Prostate gland (tissue), 2 donors: Measurements from ENCODE around the gene POU2F1. TPM values are rescaled to one million over a fixed set of nuclear protein-coding genes. Genes with fewer than 3 reads are reported as not detected.

Experiments used
- DNase-seq: peaks from one replicate; pipeline ENCODE4 v3.0.0-alpha.2; 2019; ENCODE audit warnings: low spot score
- H3K27ac ChIP-seq, 2 donors: fragments of 200-600 bp; sonication (generic); 2 replicates each; pipeline ENCODE4 v1.5.1; 2017 to 2019
- H3K27me3 ChIP-seq: fragments of 200-600 bp; sonication (generic); replicated peaks from 2 replicates; pipeline ENCODE4 v1.5.1; 2019; ENCODE audit not compliant: insufficient read depth
- H3K36me3 ChIP-seq, 2 donors: fragments of 200-600 bp; sonication (generic); 1 replicate in 1 of 2; 2 replicates in 1 of 2; pipeline versions ENCODE4 v1.5.1 to v1.8.1; 2017 to 2019
- H3K4me1 ChIP-seq: fragments of 200-600 bp; sonication (generic); replicated peaks from 2 replicates; pipeline ENCODE4 v1.5.1; 2019
- H3K4me3 ChIP-seq, 2 donors: fragments of 200-600 bp; sonication (generic); 2 replicates each; pipeline ENCODE4 v1.5.1; 2017 to 2019
- H3K9me3 ChIP-seq: fragments of 200-600 bp; sonication (generic); 2 replicates; pipeline ENCODE4 v1.5.1; 2017
- CTCF ChIP-seq, 4 experiments: fragments of 200-600 bp in 2 of 4; fragments of 450-650 bp in 2 of 4; sonication (generic) in 2 of 4; IDR thresholded peaks; 1 replicate in 3 of 4; 2 replicates in 1 of 4; pipeline ENCODE4 v1.5.1; 2016 to 2019; ENCODE audit warnings: antibody characterized with exemption in 4 of 4, mild to moderate bottlenecking in 2 of 4, moderate library complexity in 2 of 4
- POLR2A ChIP-seq: fragments of 450-650 bp; IDR thresholded peaks from one replicate; pipeline ENCODE4 v1.6.1; 2016; ENCODE audit warnings: antibody characterized with exemption, mild to moderate bottlenecking
- POLR2AphosphoS5 ChIP-seq: sonication (generic); formaldehyde crosslinking; IDR thresholded peaks from one replicate; pipeline ENCODE4 v1.6.1; 2017; ENCODE audit warnings: antibody characterized with exemption
- WGBS: methylation state at CpG from one replicate; pipeline ENCODE4 v1.1.5; 2018; 5-methylcytosine and 5-hydroxymethylcytosine counted together
- intact Hi-C: fragments of 100-400 bp; cut with DNase I; formaldehyde crosslinking; loops from one replicate; pipeline ENCODE4 v1.14.2; 2022
- total RNA-seq, 2 donors: library from RNA; depleted of rRNA; stranded (reverse); fragments of >200 nt; gene quantifications; one replicate each; pipeline ENCODE4 v1.1.0, GENCODE V29; 2016

Gene POU2F1
- total RNA-seq, 2 donors from 2014 or later: 10.9 to 26.6 TPM

- TF ChIP-seq CTCF (IDR thresholded peaks at IDR 0.05) (no peak), POLR2AphosphoS5 (no peak), POLR2A (no peak)
- intact Hi-C loops: no loop called here
- Histone ChIP-seq H3K9me3 (no peaks in the 10 kb centered on the region), H3K4me3 (no peak overlapping the region), H3K27me3 (no peaks in the 10 kb centered on the region), H3K36me3 (no peaks in the 10 kb centered on the region), H3K27ac (no peak overlapping the region), H3K4me1 (no peaks in the 10 kb centered on the region)
- 77% methylated on average over 6 of the region's 6 CpGs for WGBS
- DNase-seq: no peak
Measured at GRCh38 chr1:167463875-167464575, 243.3 kb downstream of the POU2F1 start.

GRCh38 chr1:167465018-167465417 lies 244.3 kb downstream of the POU2F1 start:
- Histone ChIP-seq H3K27me3 (no peaks in the 10 kb centered on the region), H3K4me3 (no peak overlapping the region), H3K4me1 (no peaks in the 10 kb centered on the region), H3K27ac (no peak overlapping the region), H3K36me3 (no peaks in the 10 kb centered on the region), H3K9me3 (no peaks in the 10 kb centered on the region)
- intact Hi-C loops: no loop called here
- 98% methylated on average over 2 of the region's 2 CpGs for WGBS
- TF ChIP-seq CTCF (IDR thresholded peaks at IDR 0.05) (no peak), POLR2A (no peak), POLR2AphosphoS5 (no peak)
- no peak for DNase-seq

GRCh38 chr1:167465743-167466142 lies 245.1 kb downstream of the POU2F1 start:
- no peaks in the 10 kb centered on the region for H3K4me1 ChIP-seq
- no peak for DNase-seq
- intact Hi-C loops: no loop called here
- H3K27ac ChIP-seq: no peak overlapping the region
- 59% methylated on average over 1 of the region's 1 CpG for WGBS
- no peak overlapping the region for H3K4me3 ChIP-seq
- no peaks in the 10 kb centered on the region for H3K27me3 ChIP-seq
- no peaks in the 10 kb centered on the region for H3K9me3 ChIP-seq
- TF ChIP-seq POLR2AphosphoS5 (no peak), POLR2A (no peak), CTCF (IDR thresholded peaks at IDR 0.05) (no peak)
- no peaks in the 10 kb centered on the region for H3K36me3 ChIP-seq

DNA sequence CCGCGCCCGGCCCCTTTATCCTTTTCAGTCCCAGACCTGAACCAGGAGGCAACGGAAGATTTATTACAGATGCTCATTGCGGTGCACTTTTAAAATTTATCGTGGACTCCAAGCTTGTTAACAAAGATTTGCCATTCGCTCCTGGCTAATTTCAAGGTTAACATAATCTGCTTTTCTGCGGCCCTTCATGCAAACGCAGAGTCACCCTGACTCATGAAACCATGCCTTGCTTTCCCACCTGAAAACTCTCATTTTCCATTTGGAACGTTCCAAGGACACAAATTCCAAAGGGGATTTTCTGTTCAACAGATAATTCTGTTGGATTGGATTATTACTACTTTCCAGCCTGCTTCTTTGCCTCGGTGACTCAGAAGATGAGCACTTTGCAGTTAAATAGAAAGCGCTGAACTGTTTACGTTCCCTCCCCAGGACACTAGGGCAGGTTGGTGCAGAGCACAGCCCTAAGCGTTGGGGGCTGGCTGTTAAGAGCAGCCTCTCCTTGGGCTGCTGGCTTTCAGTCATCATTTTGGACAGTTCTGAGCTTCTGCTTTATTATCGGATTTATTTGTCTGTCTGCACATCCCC lies 246.5 kb downstream of the POU2F1 start:
- WGBS: 71% methylated on average over 15 of the region's 15 CpGs
- Histone ChIP-seq H3K36me3 (no peaks in the 10 kb centered on the region), H3K4me3 (no peak overlapping the region), H3K27ac (no peak overlapping the region), H3K4me1 (no peaks in the 10 kb centered on the region), H3K27me3 (no peaks in the 10 kb centered on the region), H3K9me3 (no peaks in the 10 kb centered on the region)
- TF ChIP-seq POLR2AphosphoS5 (no peak), CTCF (IDR thresholded peaks at IDR 0.05) (no peak), POLR2A (no peak)
- intact Hi-C loops: no loop called here
- no peak for DNase-seq

GRCh38 chr1:167467752-167468151 lies 247.1 kb downstream of the POU2F1 start:
- Histone ChIP-seq H3K27ac (no peak overlapping the region), H3K36me3 (no peaks in the 10 kb centered on the region), H3K27me3 (no peaks in the 10 kb centered on the region), H3K9me3 (no peaks in the 10 kb centered on the region), H3K4me3 (no peak overlapping the region), H3K4me1 (no peaks in the 10 kb centered on the region)
- no peak for DNase-seq
- WGBS: 80% methylated on average over 9 of the region's 9 CpGs
- TF ChIP-seq POLR2AphosphoS5 (no peak), CTCF (IDR thresholded peaks at IDR 0.05) (no peak), POLR2A (no peak)
- intact Hi-C loops: no loop called here
